Endothelial cell of umbilical vein (primary cell): ENCODE results near the gene OTOGL. TPM values are rescaled to one million over a fixed set of nuclear protein-coding genes. Genes with fewer than 3 reads are reported as not detected.

Experiments used
- BruUV-seq: library from RNA; stranded (reverse); fragments of 400-500 nt; replicated peaks from 2 replicates; lab custom pipeline; 2021; lab: Mats Ljungman, UMichigan
- CTCF ChIA-PET: fragments of 300-600, 350-600 bp; sonication (Branson Sonifier 250); formaldehyde crosslinking; loops from one replicate; lab custom pipeline; 2021; ENCODE audit warnings: antibody characterized with exemption, inconsistent platforms; lab: Charles Lee
- POLR2A ChIA-PET: fragments of 300-600, 350-600 bp; sonication (Branson Sonifier 250); formaldehyde crosslinking; loops from one replicate; lab custom pipeline; 2021; ENCODE audit warnings: antibody characterized with exemption, inconsistent platforms; lab: Charles Lee
- DNase-seq: peaks from one replicate; pipeline ENCODE4 v3.0.0-alpha.2; 2011; ENCODE audit warnings: low read depth, low spot score
- FAIRE-seq: peaks from 2 replicates; lab custom pipeline; 2011; peaks lifted over from hg19 to GRCh38; lab: Jason Lieb, UNC
- H2AFZ ChIP-seq: 2 replicates; pipeline ENCODE4 v1.6.0; 2012; ENCODE audit warnings: low read depth, low read length, control low read depth, inconsistent platforms
- H3K27ac ChIP-seq: 2 replicates; pipeline ENCODE4 v1.5.1; 2011; ENCODE audit warnings: low read depth, mild to moderate bottlenecking, control low read depth, low read length, moderate library complexity; ENCODE audit not compliant: insufficient read depth
- H3K27me3 ChIP-seq, 2 experiments: 2 replicates each; pipeline versions ENCODE4 v1.6.0 to v1.6.1; 2011; ENCODE audit warnings: low read length in 2 of 2, mixed read lengths in 1 of 2; ENCODE audit not compliant: control insufficient read depth in 2 of 2, insufficient read depth in 2 of 2
- H3K36me3 ChIP-seq, 2 experiments: 2 replicates in 1 of 2; 3 replicates in 1 of 2; pipeline ENCODE4 v1.5.1; 2011; ENCODE audit warnings: low read length in 2 of 2, mild to moderate bottlenecking in 1 of 2, moderate library complexity in 1 of 2; ENCODE audit not compliant: control insufficient read depth in 2 of 2, insufficient read depth in 2 of 2; ENCODE audit errors: extremely low read depth in 1 of 2
- H3K4me1 ChIP-seq: 3 replicates; pipeline ENCODE4 v1.5.1; 2011; ENCODE audit warnings: mild to moderate bottlenecking, low read length; ENCODE audit not compliant: control insufficient read depth, insufficient read depth; ENCODE audit errors: extremely low read depth
- H3K4me2 ChIP-seq: 2 replicates; pipeline ENCODE4 v1.6.1; 2011; ENCODE audit warnings: low read length, control low read depth, mixed read lengths; ENCODE audit not compliant: insufficient read depth
- H3K4me3 ChIP-seq, 3 experiments: fragments of 200-600 bp in 1 of 3; sonication (generic), shearing (Covaris generic) in 1 of 3; replicated peaks in 1 of 3; 2 replicates each; pipeline ENCODE4 v1.5.1; 2011 to 2016; ENCODE audit warnings: control low read depth in 3 of 3, low read length in 3 of 3, mild to moderate bottlenecking in 2 of 3, inconsistent platforms in 1 of 3, low read depth in 1 of 3, moderate library complexity in 1 of 3; ENCODE audit not compliant: insufficient read depth in 1 of 3
- H3K79me2 ChIP-seq: 2 replicates; pipeline ENCODE4 v1.6.0; 2012; ENCODE audit warnings: low read length, inconsistent platforms; ENCODE audit not compliant: control insufficient read depth, insufficient read depth
- H3K9ac ChIP-seq: replicated peaks from 2 replicates; pipeline ENCODE3; 2011; ENCODE audit warnings: low read length, control low read depth; ENCODE audit not compliant: insufficient read depth; ENCODE audit errors: extremely low read depth
- H3K9me1 ChIP-seq: replicated peaks from 3 replicates; pipeline ENCODE4 v1.6.0; 2011; ENCODE audit warnings: mild to moderate bottlenecking, low read length; ENCODE audit not compliant: control insufficient read depth, insufficient read depth; ENCODE audit errors: extremely low read depth
- H3K9me3 ChIP-seq: replicated peaks from 2 replicates; pipeline ENCODE4 v1.5.1; 2012; ENCODE audit warnings: low read length, inconsistent platforms; ENCODE audit not compliant: control insufficient read depth, insufficient read depth
- H4K20me1 ChIP-seq: replicated peaks from 2 replicates; pipeline ENCODE3; 2011; ENCODE audit warnings: mild to moderate bottlenecking, low read length; ENCODE audit not compliant: control insufficient read depth, insufficient read depth; ENCODE audit errors: extremely low read depth
- EZH2 ChIP-seq: IDR thresholded peaks from 2 replicates; pipeline ENCODE4 v1.6.1; 2012; ENCODE audit warnings: borderline replicate concordance, low read depth, mild to moderate bottlenecking, moderate library complexity, low read length, inconsistent platforms; ENCODE audit not compliant: severe bottlenecking
- FOS ChIP-seq: IDR thresholded peaks from 2 replicates; pipeline ENCODE4 v1.6.1; 2011; ENCODE audit warnings: mild to moderate bottlenecking, low read length, moderate library complexity, borderline replicate concordance; ENCODE audit not compliant: insufficient read depth
- GATA2 ChIP-seq: IDR thresholded peaks from 2 replicates; pipeline ENCODE4 v1.7.0; 2011; ENCODE audit warnings: low read depth, mild to moderate bottlenecking, moderate library complexity, mixed read lengths, low read length; ENCODE audit not compliant: insufficient read length, insufficient read depth
- JUN ChIP-seq: IDR thresholded peaks from 2 replicates; pipeline ENCODE4 v1.6.1; 2011; ENCODE audit warnings: borderline replicate concordance, low read depth; ENCODE audit not compliant: insufficient read length, insufficient read depth
- MYC ChIP-seq: IDR thresholded peaks from one replicate; pipeline ENCODE4 v1.6.1; 2011; ENCODE audit warnings: mild to moderate bottlenecking, low read depth, low read length
- POLR2A ChIP-seq: IDR thresholded peaks from 2 replicates; pipeline ENCODE4 v1.6.1; 2012; ENCODE audit warnings: low read depth, mild to moderate bottlenecking, control low read depth, low read length
- POLR2AphosphoS5 ChIP-seq: IDR thresholded peaks from 2 replicates; pipeline ENCODE4 v1.6.1; 2012; ENCODE audit warnings: low read depth, mild to moderate bottlenecking, control low read depth, low read length, moderate library complexity; ENCODE audit not compliant: insufficient read depth
- dilution Hi-C: fragments of 300-500 bp; cut with MboI; formaldehyde crosslinking; loops from one replicate; pipeline ENCODE4 v1.15.0; 2019; ENCODE audit warnings: low sequenced_read_pairs; ENCODE audit not compliant: extremely low pct_ligation_motif_present
- intact Hi-C: fragments of 100-400 bp; cut with micrococcal nuclease; formaldehyde crosslinking; loops from one replicate; pipeline ENCODE4 v1.10.0; 2022
- polyA plus RNA-seq, 4 experiments: library from polyadenylated mRNA; depleted of rRNA in 3 of 4; stranded (reverse) in 3 of 4; unstranded in 1 of 4; fragments of >200 nt; gene quantifications; 2 replicates each; pipeline versions ENCODE4 v1.2.1 to v1.2.3, GENCODE V29; 2011 to 2012; ENCODE audit warnings: missing spikeins in 1 of 4
- total RNA-seq: library from RNA; stranded (reverse); gene quantifications from 2 replicates; pipeline ENCODE4 v1.2.3, GENCODE V29; 2021
- TF ChIP-seq, protein P1 (sequence below): IDR thresholded peaks from 2 replicates; pipeline ENCODE4 v1.6.1; 2011; ENCODE audit not compliant: insufficient read depth, insufficient read length
- TF ChIP-seq, protein P2 (sequence below), 2 donors: IDR thresholded peaks; 1 replicate in 1 of 2; 2 replicates in 1 of 2; pipeline ENCODE4 v1.5.1; 2011; ENCODE audit warnings: low read length in 2 of 2, mild to moderate bottlenecking in 2 of 2, moderate library complexity in 2 of 2, control low read depth in 1 of 2, inconsistent platforms in 1 of 2, low read depth in 1 of 2; ENCODE audit not compliant: insufficient read depth in 1 of 2; ENCODE audit errors: extremely low read depth in 1 of 2

The OTOGL gene
- total and polyA plus RNA-seq, 2 donors (not counting 3 experiments of a cell fraction or from before 2014, with no cell fraction given): 1.4 to 2.0 TPM

DNA sequence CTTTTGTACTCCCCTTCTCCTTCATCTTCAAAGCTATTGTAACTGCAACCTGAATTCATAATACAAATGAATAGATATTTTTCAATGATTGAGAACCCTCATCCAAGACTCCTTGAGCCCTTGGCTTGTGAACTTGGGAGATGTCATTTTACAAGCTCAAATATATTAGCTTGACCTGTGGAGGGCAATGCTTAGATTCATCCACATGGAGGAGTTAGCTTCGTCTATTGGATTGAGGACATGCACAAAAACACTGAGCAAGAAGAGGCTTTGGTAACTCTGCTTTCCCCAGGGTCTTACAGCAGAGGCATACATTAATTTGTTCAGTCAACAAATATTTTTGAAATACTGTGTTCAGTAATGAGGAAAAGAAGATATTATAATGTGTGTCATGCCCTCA is 101.1 kb downstream of the OTOGL start:
- H3K4me3 ChIP-seq: no peak overlapping the region
- FAIRE-seq: no peak
- H3K9me1 ChIP-seq: no peaks in the 10 kb centered on the region
- no peak for DNase-seq
- H2AFZ ChIP-seq: no peak overlapping the region
- H3K4me1 ChIP-seq: no peaks in the 10 kb centered on the region
- no peak overlapping the region for H3K4me2 ChIP-seq
- BruUV-seq: no TSS peak
- no peaks in the 10 kb centered on the region for H3K9me3 ChIP-seq
- no peak for TF ChIP-seq JUN
- no peak for TF ChIP-seq FOS
- TF ChIP-seq, protein P1, sequence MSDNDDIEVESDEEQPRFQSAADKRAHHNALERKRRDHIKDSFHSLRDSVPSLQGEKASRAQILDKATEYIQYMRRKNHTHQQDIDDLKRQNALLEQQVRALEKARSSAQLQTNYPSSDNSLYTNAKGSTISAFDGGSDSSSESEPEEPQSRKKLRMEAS: no peak
- no peak for TF ChIP-seq GATA2
- TF ChIP-seq, protein P2, sequence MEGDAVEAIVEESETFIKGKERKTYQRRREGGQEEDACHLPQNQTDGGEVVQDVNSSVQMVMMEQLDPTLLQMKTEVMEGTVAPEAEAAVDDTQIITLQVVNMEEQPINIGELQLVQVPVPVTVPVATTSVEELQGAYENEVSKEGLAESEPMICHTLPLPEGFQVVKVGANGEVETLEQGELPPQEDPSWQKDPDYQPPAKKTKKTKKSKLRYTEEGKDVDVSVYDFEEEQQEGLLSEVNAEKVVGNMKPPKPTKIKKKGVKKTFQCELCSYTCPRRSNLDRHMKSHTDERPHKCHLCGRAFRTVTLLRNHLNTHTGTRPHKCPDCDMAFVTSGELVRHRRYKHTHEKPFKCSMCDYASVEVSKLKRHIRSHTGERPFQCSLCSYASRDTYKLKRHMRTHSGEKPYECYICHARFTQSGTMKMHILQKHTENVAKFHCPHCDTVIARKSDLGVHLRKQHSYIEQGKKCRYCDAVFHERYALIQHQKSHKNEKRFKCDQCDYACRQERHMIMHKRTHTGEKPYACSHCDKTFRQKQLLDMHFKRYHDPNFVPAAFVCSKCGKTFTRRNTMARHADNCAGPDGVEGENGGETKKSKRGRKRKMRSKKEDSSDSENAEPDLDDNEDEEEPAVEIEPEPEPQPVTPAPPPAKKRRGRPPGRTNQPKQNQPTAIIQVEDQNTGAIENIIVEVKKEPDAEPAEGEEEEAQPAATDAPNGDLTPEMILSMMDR (IDR thresholded peaks at IDR 0.05; ENCODE audit: extremely low read depth in 1 of 2, insufficient read depth in 1 of 2, low read depth in 1 of 2, low read length in 2 of 2): no peak
- TF ChIP-seq MYC: no peak
- no peak for TF ChIP-seq EZH2
- TF ChIP-seq POLR2AphosphoS5: no peak
- no peak for TF ChIP-seq POLR2A
- no peaks in the 10 kb centered on the region for H4K20me1 ChIP-seq
- dilution Hi-C loops (no loop called here), intact Hi-C loops (no loop called here)
- H3K9ac ChIP-seq: no peak overlapping the region
- no peaks in the 10 kb centered on the region for H3K36me3 ChIP-seq
- no peaks in the 10 kb centered on the region for H3K79me2 ChIP-seq
- H3K27ac ChIP-seq: no peak overlapping the region
- CTCF ChIA-PET: interaction anchor here (0.6 to 6.9 kb wide), 6 partner anchors 26 to 452 kb away, joined by 3 to 89 read pairs (median 4); no protein-coding TSS in a partner anchor
- no peaks in the 10 kb centered on the region for H3K27me3 ChIP-seq
- POLR2A ChIA-PET: no interaction called here
